H9 (cell line): ENCODE measurements around the gene HRH1. TPM values are rescaled to one million over a fixed set of nuclear protein-coding genes. Genes with fewer than 3 reads are reported as not detected.

Source experiments
- DNase-seq: peaks from one replicate; pipeline ENCODE4 v3.0.0-alpha.2; 2017
- H2AFZ ChIP-seq: one replicate; pipeline ENCODE4 v1.6.1; 2013; ENCODE audit warnings: mild to moderate bottlenecking, low read length, control low read depth, moderate library complexity
- H2AK5ac ChIP-seq: 2 replicates; pipeline ENCODE4 v1.6.1; 2013; ENCODE audit warnings: low read length, control low read depth, mixed read lengths; ENCODE audit not compliant: insufficient read length
- H2BK120ac ChIP-seq: one replicate; pipeline ENCODE4 v1.6.1; 2013; ENCODE audit warnings: low read depth, mild to moderate bottlenecking, low read length, control low read depth, inconsistent platforms; ENCODE audit not compliant: poor library complexity, severe bottlenecking
- H2BK12ac ChIP-seq: 2 replicates; pipeline ENCODE4 v1.6.1; 2013; ENCODE audit warnings: low read length, control low read depth, mixed read lengths, low read depth; ENCODE audit not compliant: insufficient read length
- H2BK15ac ChIP-seq: 2 replicates; pipeline ENCODE4 v1.6.1; 2013; ENCODE audit warnings: low read depth, low read length, control low read depth
- H2BK20ac ChIP-seq: one replicate; pipeline ENCODE4 v1.6.1; 2013; ENCODE audit warnings: low read depth, mild to moderate bottlenecking, low read length, control low read depth, inconsistent platforms; ENCODE audit not compliant: poor library complexity, severe bottlenecking
- H2BK5ac ChIP-seq: 2 replicates; pipeline ENCODE4 v1.6.1; 2013; ENCODE audit warnings: low read length, control low read depth, mixed read lengths; ENCODE audit not compliant: insufficient read length
- H3K14ac ChIP-seq: 2 replicates; pipeline ENCODE4 v1.6.1; 2013; ENCODE audit warnings: low read length, control low read depth; ENCODE audit not compliant: insufficient read depth
- H3K18ac ChIP-seq: 2 replicates; pipeline ENCODE4 v1.6.1; 2013; ENCODE audit warnings: low read depth, mild to moderate bottlenecking, mixed read lengths, low read length, control low read depth; ENCODE audit not compliant: insufficient read length
- H3K23ac ChIP-seq: 2 replicates; pipeline ENCODE4 v1.6.1; 2013; ENCODE audit warnings: low read length, control low read depth, mixed read lengths, low read depth; ENCODE audit not compliant: insufficient read length
- H3K23me2 ChIP-seq: 2 replicates; pipeline ENCODE4 v1.6.1; 2013; ENCODE audit warnings: low read depth, mild to moderate bottlenecking, mixed read lengths, low read length, control low read depth; ENCODE audit not compliant: insufficient read length, poor library complexity, severe bottlenecking
- H3K27ac ChIP-seq: 2 replicates; pipeline ENCODE4 v1.5.1; 2013; ENCODE audit warnings: low read length, control low read depth, mixed read lengths, low read depth; ENCODE audit not compliant: insufficient read length
- H3K27me3 ChIP-seq: 2 replicates; pipeline ENCODE4 v1.6.1; 2013; ENCODE audit warnings: low read length, control low read depth, inconsistent platforms; ENCODE audit not compliant: insufficient read depth
- H3K4ac ChIP-seq: 2 replicates; pipeline ENCODE4 v1.6.1; 2013; ENCODE audit warnings: low read depth, mild to moderate bottlenecking, control low read depth, inconsistent platforms, low read length, moderate library complexity
- H3K4me1 ChIP-seq: 2 replicates; pipeline ENCODE4 v1.6.1; 2013; ENCODE audit warnings: low read length, control low read depth, inconsistent platforms; ENCODE audit not compliant: insufficient read depth
- H3K4me2 ChIP-seq: 2 replicates; pipeline ENCODE4 v1.6.1; 2013; ENCODE audit warnings: low read length, control low read depth, mixed read lengths; ENCODE audit not compliant: insufficient read length, insufficient read depth
- H3K56ac ChIP-seq: 2 replicates; pipeline ENCODE4 v1.6.1; 2013; ENCODE audit warnings: low read depth, mild to moderate bottlenecking, mixed read lengths, low read length, control low read depth; ENCODE audit not compliant: insufficient read length
- H3K79me1 ChIP-seq: 2 replicates; pipeline ENCODE4 v1.6.1; 2013; ENCODE audit warnings: low read depth, mild to moderate bottlenecking, moderate library complexity, low read length, control low read depth, inconsistent platforms; ENCODE audit not compliant: insufficient read depth, poor library complexity, severe bottlenecking
- H3K79me2 ChIP-seq: 2 replicates; pipeline ENCODE4 v1.6.1; 2013; ENCODE audit warnings: low read length, control low read depth, inconsistent platforms; ENCODE audit not compliant: insufficient read depth
- H3K9ac ChIP-seq: 2 replicates; pipeline ENCODE4 v1.6.1; 2013; ENCODE audit warnings: low read length, control low read depth, mixed read lengths; ENCODE audit not compliant: insufficient read length; ENCODE audit errors: extremely low read depth
- H3K9me3 ChIP-seq: one replicate; pipeline ENCODE4 v1.6.1; 2013; ENCODE audit warnings: low read depth, low read length, inconsistent platforms; ENCODE audit not compliant: control insufficient read depth
- H3T11ph ChIP-seq: one replicate; pipeline ENCODE4 v1.6.1; 2013; ENCODE audit warnings: mild to moderate bottlenecking, low read length, control low read depth, inconsistent platforms
- H4K20me1 ChIP-seq: one replicate; pipeline ENCODE4 v1.6.1; 2013; ENCODE audit not compliant: control insufficient read depth, insufficient read length, insufficient read depth
- H4K5ac ChIP-seq: 2 replicates; pipeline ENCODE4 v1.6.1; 2013; ENCODE audit warnings: low read depth, mild to moderate bottlenecking, mixed read lengths, low read length, control low read depth; ENCODE audit not compliant: insufficient read length
- H4K8ac ChIP-seq: replicated peaks from 2 replicates; pipeline ENCODE4 v1.6.1; 2013; ENCODE audit warnings: low read length, control low read depth, mixed read lengths, low read depth; ENCODE audit not compliant: insufficient read length
- H4K91ac ChIP-seq: 2 replicates; pipeline ENCODE4 v1.6.1; 2013; ENCODE audit warnings: low read depth, mild to moderate bottlenecking, moderate library complexity, mixed read lengths, low read length, control low read depth; ENCODE audit not compliant: insufficient read length
- H3K27ac Mint-ChIP-seq, 3 experiments: 2 replicates in 2 of 3; 3 replicates in 1 of 3; pipeline ENCODE4 v1.8.0; 2020 to 2021; ENCODE audit warnings: mixed read lengths in 3 of 3, mild to moderate bottlenecking in 1 of 3, moderate library complexity in 1 of 3
- H3K27me3 Mint-ChIP-seq: 2 replicates; pipeline ENCODE4 v1.8.0; 2021; ENCODE audit warnings: low read depth, mild to moderate bottlenecking, moderate library complexity, mixed read lengths
- H3K36me3 Mint-ChIP-seq, 3 experiments: 2 replicates in 2 of 3; 3 replicates in 1 of 3; pipeline ENCODE4 v1.8.0; 2020 to 2021; ENCODE audit warnings: low read depth in 3 of 3, mixed read lengths in 3 of 3; ENCODE audit not compliant: insufficient read depth in 1 of 3
- H3K4me1 Mint-ChIP-seq, 2 experiments: 2 replicates each; pipeline ENCODE4 v1.8.0; 2020; ENCODE audit warnings: mixed read lengths in 2 of 2
- H3K4me3 Mint-ChIP-seq, 2 experiments: 2 replicates in 1 of 2; 3 replicates in 1 of 2; pipeline ENCODE4 v1.8.0; 2020 to 2021; ENCODE audit warnings: mild to moderate bottlenecking in 2 of 2, mixed read lengths in 2 of 2, moderate library complexity in 1 of 2
- H3K9me3 Mint-ChIP-seq, 2 experiments: 2 replicates in 1 of 2; 3 replicates in 1 of 2; pipeline ENCODE4 v1.8.0; 2020; ENCODE audit warnings: mild to moderate bottlenecking in 2 of 2, mixed read lengths in 2 of 2, moderate library complexity in 1 of 2
- CTCF ChIP-seq: fragments of 200-600 bp; sonication (generic); conservative IDR thresholded peaks from 3 replicates; pipeline ENCODE4 v1.8.0; 2021; ENCODE audit warnings: antibody characterized with exemption, mild to moderate bottlenecking
- WGBS: extraction: QIAGEN DNeasy Blood & Tissue Kit; methylation state at CpG from one replicate; pipeline ENCODE4 v1.1.7; 2013; ENCODE audit warnings: missing lambda C conversion rate, low lambda C conversion rate, mixed read lengths; ENCODE audit not compliant: insufficient read length; ENCODE audit errors: extremely low coverage; 5-methylcytosine and 5-hydroxymethylcytosine counted together
- total RNA-seq: library from RNA; stranded (reverse); gene quantifications from 2 replicates; pipeline ENCODE4 v1.2.1, GENCODE V29; 2021

Gene HRH1
- total RNA-seq, 1 experiment from 2014 or later, result 0.74 TPM

DNA sequence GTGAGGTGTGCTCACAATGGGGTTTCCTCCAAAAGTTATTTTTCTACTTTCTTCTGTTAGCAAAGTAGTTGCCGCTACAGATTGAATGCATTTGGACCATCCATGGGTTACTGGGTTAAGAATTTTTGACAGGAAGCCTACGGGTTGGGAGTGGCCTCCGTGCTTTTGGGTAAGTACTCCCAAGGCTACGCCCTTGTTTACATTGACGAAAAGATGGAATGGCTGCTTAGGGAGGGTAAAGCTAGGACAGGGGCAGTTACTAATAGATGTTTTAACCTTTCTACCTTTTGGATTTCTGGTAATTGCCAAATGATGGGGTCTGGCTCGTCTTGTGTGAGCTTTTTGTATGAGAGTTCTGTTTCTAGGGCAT is 97.5 kb downstream of the HRH1 start:
- H3K27ac Mint-ChIP-seq, result no peak overlapping the region
- peaks cover 3% of the 10 kb centered on the region for H3K27me3 Mint-ChIP-seq
- TF ChIP-seq CTCF, result no peak
- H3K18ac ChIP-seq, result no peak overlapping the region
- no peak overlapping the region for H3T11ph ChIP-seq
- H3K4me1 ChIP-seq, result no peaks in the 10 kb centered on the region
- H3K9me3 ChIP-seq, result no peaks in the 10 kb centered on the region
- H3K4me2 ChIP-seq, result no peak overlapping the region
- H3K4ac ChIP-seq, result no peak overlapping the region
- no peaks in the 10 kb centered on the region for H3K27me3 ChIP-seq
- H2BK15ac ChIP-seq, result no peak overlapping the region
- no peak overlapping the region for H2BK120ac ChIP-seq
- no peaks in the 10 kb centered on the region for H3K23me2 ChIP-seq
- H2BK5ac ChIP-seq, result no peak overlapping the region
- H3K9me3 Mint-ChIP-seq, result no peaks in the 10 kb centered on the region
- no peak overlapping the region for H3K27ac ChIP-seq
- no peaks in the 10 kb centered on the region for H3K79me2 ChIP-seq
- no peak overlapping the region for H3K14ac ChIP-seq
- H3K4me1 Mint-ChIP-seq, result no peaks in the 10 kb centered on the region
- H3K23ac ChIP-seq, result no peak overlapping the region
- no peak overlapping the region for H2BK20ac ChIP-seq
- no peak overlapping the region for H2AK5ac ChIP-seq
- H3K9ac ChIP-seq, result no peak overlapping the region
- no peak overlapping the region for H2AFZ ChIP-seq
- H3K56ac ChIP-seq, result no peak overlapping the region
- DNase-seq, result no peak
- H2BK12ac ChIP-seq, result no peak overlapping the region
- no peak overlapping the region for H4K5ac ChIP-seq
- H3K4me3 Mint-ChIP-seq, result no peak overlapping the region
- no peak overlapping the region for H4K91ac ChIP-seq
- no peak overlapping the region for H4K8ac ChIP-seq
- H4K20me1 ChIP-seq, result no peaks in the 10 kb centered on the region
- no peaks in the 10 kb centered on the region for H3K36me3 Mint-ChIP-seq
- WGBS, result no CpG with 5 or more reads among the region's 6 CpGs
- no peaks in the 10 kb centered on the region for H3K79me1 ChIP-seq
